Small intestine (tissue), 7 donors: Measurements from ENCODE around the gene BRIP1. TPM values are rescaled to one million over a fixed set of nuclear protein-coding genes. Genes with fewer than 3 reads are reported as not detected.

Experiments
- DNase-seq, 2 donors: peaks; one replicate each; pipeline versions ENCODE4 v3.0.0 to v3.0.0-alpha.2; 2013
- FAIRE-seq: peaks from 2 replicates; lab custom pipeline; 2012; peaks lifted over from hg19 to GRCh38; lab: Jason Lieb, UNC
- H3K27ac ChIP-seq, 3 donors: one replicate each; pipeline ENCODE4 v1.5.1; 2013; ENCODE audit warnings: low read length in 2 of 3, mild to moderate bottlenecking in 2 of 3, control low read depth in 1 of 3, inconsistent platforms in 1 of 3, low read depth in 1 of 3, moderate library complexity in 1 of 3
- H3K27me3 ChIP-seq, 3 donors: one replicate each; pipeline ENCODE4 v1.6.1; 2013; ENCODE audit warnings: low read length in 3 of 3, inconsistent platforms in 1 of 3; ENCODE audit not compliant: control insufficient read depth in 3 of 3, insufficient read depth in 3 of 3
- H3K36me3 ChIP-seq, 3 donors: one replicate each; pipeline ENCODE4 v1.6.1; 2013; ENCODE audit warnings: low read length in 3 of 3, inconsistent platforms in 1 of 3, low read depth in 1 of 3, mild to moderate bottlenecking in 1 of 3, moderate library complexity in 1 of 3; ENCODE audit not compliant: control insufficient read depth in 3 of 3, insufficient read depth in 2 of 3
- H3K4me1 ChIP-seq, 3 donors: one replicate each; pipeline ENCODE4 v1.6.1; 2013; ENCODE audit warnings: low read length in 2 of 3, inconsistent platforms in 1 of 3, low read depth in 1 of 3, mild to moderate bottlenecking in 1 of 3, moderate library complexity in 1 of 3; ENCODE audit not compliant: control insufficient read depth in 3 of 3, insufficient read depth in 2 of 3
- H3K4me3 ChIP-seq, 3 donors: one replicate each; pipeline ENCODE4 v1.5.1; 2013; ENCODE audit warnings: low read length in 3 of 3, control low read depth in 1 of 3, inconsistent platforms in 1 of 3, low read depth in 1 of 3, mild to moderate bottlenecking in 1 of 3, moderate library complexity in 1 of 3
- H3K9me3 ChIP-seq, 2 donors: one replicate each; pipeline ENCODE4 v1.6.1; 2013; ENCODE audit warnings: low read depth in 1 of 2, low read length in 1 of 2; ENCODE audit not compliant: control insufficient read depth in 2 of 2, insufficient read depth in 1 of 2
- WGBS, 3 donors: extraction: QIAGEN DNeasy Blood & Tissue Kit; methylation state at CpG; one replicate each; pipeline ENCODE4 v1.1.7; 2013; 5-methylcytosine and 5-hydroxymethylcytosine counted together
- polyA plus RNA-seq, 4 donors: library from polyadenylated mRNA; stranded (reverse) in 3 of 4; unstranded in 1 of 4; fragments of 200-250 nt in 3 of 4; fragments of 120-200 nt in 1 of 4; gene quantifications; one replicate each; pipeline versions ENCODE4 v1.2.1 to v1.2.3, GENCODE V29; 2013
- donor health status: healthy with polysubstance abuse.
- donor health status: control.
- donor health status: control.
- donor health status: Bipolar disorder and iron deficiency.
- donor health status: healthy.

Gene BRIP1
- polyA plus RNA-seq, 4 donors, result 0.27 to 6.4 (median 1.3) TPM

DNA sequence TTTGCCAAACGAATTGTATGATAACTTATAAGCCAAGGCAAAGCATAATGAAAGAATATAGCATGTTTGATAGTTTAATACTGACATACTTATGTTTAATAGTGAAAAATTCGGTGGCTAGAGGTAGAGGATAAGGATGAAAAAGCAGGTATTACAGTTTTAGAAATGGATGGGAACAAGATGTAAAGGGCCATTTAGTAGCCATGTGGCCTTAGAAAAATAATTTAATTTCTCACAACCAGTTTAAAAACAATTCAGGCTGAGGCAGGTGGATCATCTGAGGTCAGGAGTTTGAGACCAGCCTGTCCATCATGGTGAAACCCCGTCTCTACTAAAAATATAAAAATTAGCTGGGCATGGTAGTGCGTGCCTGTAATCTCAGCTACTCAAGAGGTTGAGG is 152.8 kb downstream of the BRIP1 start:
- Histone ChIP-seq H3K4me1 (no peaks in the 10 kb centered on the region), H3K27ac (no peak overlapping the region), H3K9me3 (no peaks in the 10 kb centered on the region), H3K27me3 (no peaks in the 10 kb centered on the region), H3K4me3 (no peak overlapping the region), H3K36me3 (peaks cover 0 to 4% (median 0%) of the 10 kb centered on the region in 3 donors)
- no peak for FAIRE-seq
- 93 to 97% (median 95%) methylated on average over 4 of the region's 4 CpGs for WGBS, 3 donors
- DNase-seq, result no peak

DNA sequence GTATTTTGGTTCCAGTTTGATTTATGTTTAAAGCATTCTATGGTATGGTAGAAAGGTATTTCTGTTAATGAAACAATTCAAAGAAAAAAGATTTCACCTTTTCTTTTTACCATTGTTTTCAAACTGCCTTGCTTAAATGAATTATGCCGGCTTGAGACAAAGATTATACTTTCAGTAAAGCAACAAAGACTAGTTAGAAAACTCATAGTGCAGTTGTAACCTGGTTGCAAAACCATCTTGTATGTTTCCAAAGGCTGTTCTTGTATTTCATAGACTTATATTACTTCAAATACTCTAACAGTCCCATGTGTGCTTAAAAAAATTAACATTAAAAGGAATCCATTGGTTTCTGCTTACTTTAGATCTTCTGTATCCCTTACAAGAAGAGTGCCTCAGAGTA is 153.8 kb downstream of the BRIP1 start:
- DNase-seq, result no peak
- Histone ChIP-seq H3K36me3 (peaks cover 0 to 2% (median 0%) of the 10 kb centered on the region in 3 donors), H3K4me1 (no peaks in the 10 kb centered on the region), H3K4me3 (no peak overlapping the region), H3K27me3 (no peaks in the 10 kb centered on the region), H3K27ac (no peak overlapping the region), H3K9me3 (no peaks in the 10 kb centered on the region)
- no peak for FAIRE-seq
- WGBS, 3 donors, result 93 to 98% (median 97%) methylated on average over 1 of the region's 1 CpG

- no peak for FAIRE-seq
- WGBS, 3 donors, result 96 to 99% (median 99%) methylated on average over 3 of the region's 3 CpGs
- H3K4me1 ChIP-seq, result no peaks in the 10 kb centered on the region
Observed at GRCh38 chr17:61704935-61705449, 158.3 kb downstream of the BRIP1 start.

DNA sequence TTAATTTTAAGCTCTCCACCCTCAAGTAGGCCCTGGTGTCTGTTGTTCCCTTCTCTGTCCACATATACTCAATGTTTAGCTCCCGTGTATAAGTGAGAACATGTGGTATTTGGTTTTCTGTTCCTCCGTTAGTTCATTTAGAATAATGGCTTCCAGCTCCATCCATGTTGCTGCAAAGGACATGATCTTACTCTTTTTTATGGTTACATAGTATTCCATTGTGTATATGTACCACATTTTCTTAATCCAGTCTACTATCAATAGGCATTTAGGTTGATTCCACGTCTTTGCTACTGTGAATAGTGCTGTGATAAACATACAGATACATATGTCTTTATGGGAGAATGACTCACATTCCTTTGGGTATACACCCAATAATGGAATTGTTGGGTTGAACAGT is 160.9 kb downstream of the BRIP1 start:
- H3K36me3 ChIP-seq, result no peaks in the 10 kb centered on the region
- WGBS, 3 donors, result 96 to 98% (median 98%) methylated on average over 3 of the region's 3 CpGs
- H3K27me3 ChIP-seq, result no peaks in the 10 kb centered on the region
- H3K4me3 ChIP-seq, result no peak overlapping the region
- no peak overlapping the region for H3K27ac ChIP-seq
- H3K4me1 ChIP-seq, result no peaks in the 10 kb centered on the region
- FAIRE-seq, result no peak
- DNase-seq, result no peak
- H3K9me3 ChIP-seq, result peaks cover 0 to 18% of the 10 kb centered on the region in 2 donors

More at GRCh38 chr17:61704935-61705449, 158.3 kb downstream of the BRIP1 start:
- Histone ChIP-seq H3K27me3 (no peaks in the 10 kb centered on the region), H3K9me3 (peaks cover 0 to 10% of the 10 kb centered on the region in 2 donors), H3K36me3 (no peaks in the 10 kb centered on the region), H3K27ac (no peak overlapping the region), H3K4me3 (no peak overlapping the region)
- DNase-seq, result no peak

GRCh38 chr17:61701978-61702377 is 161.3 kb downstream of the BRIP1 start:
- WGBS, 3 donors, result 96 to 98% (median 96%) methylated on average over 1 of the region's 1 CpG
- no peak for DNase-seq
- Histone ChIP-seq H3K9me3 (peaks cover 0 to 18% of the 10 kb centered on the region in 2 donors), H3K4me1 (no peaks in the 10 kb centered on the region), H3K36me3 (no peaks in the 10 kb centered on the region), H3K27me3 (no peaks in the 10 kb centered on the region), H3K27ac (no peak overlapping the region), H3K4me3 (no peak overlapping the region)
- FAIRE-seq, result no peak

- H3K36me3 ChIP-seq, result no peaks in the 10 kb centered on the region
- H3K27ac ChIP-seq, result no peak overlapping the region
- no peak overlapping the region for H3K4me3 ChIP-seq
- H3K27me3 ChIP-seq, result no peaks in the 10 kb centered on the region
- no peak for FAIRE-seq
- peaks cover 0 to 20% of the 10 kb centered on the region in 2 donors for H3K9me3 ChIP-seq
- WGBS, 3 donors, result 96 to 100% (median 97%) methylated on average over 1 of the region's 1 CpG
- no peaks in the 10 kb centered on the region for H3K4me1 ChIP-seq
- no peak for DNase-seq
Observed at GRCh38 chr17:61701334-61701733, 162.0 kb downstream of the BRIP1 start.

GRCh38 chr17:61700252-61700651 is 163.1 kb downstream of the BRIP1 start:
- no peak overlapping the region for H3K4me3 ChIP-seq
- FAIRE-seq (no peak), DNase-seq (no peak)
- no peaks in the 10 kb centered on the region for H3K27me3 ChIP-seq
- 96 to 99% (median 98%) methylated on average over 5 of the region's 5 CpGs for WGBS, 3 donors
- no peaks in the 10 kb centered on the region for H3K4me1 ChIP-seq
- H3K27ac ChIP-seq, result no peak overlapping the region
- H3K9me3 ChIP-seq, result peaks cover 0 to 20% of the 10 kb centered on the region in 2 donors
- no peaks in the 10 kb centered on the region for H3K36me3 ChIP-seq

DNA sequence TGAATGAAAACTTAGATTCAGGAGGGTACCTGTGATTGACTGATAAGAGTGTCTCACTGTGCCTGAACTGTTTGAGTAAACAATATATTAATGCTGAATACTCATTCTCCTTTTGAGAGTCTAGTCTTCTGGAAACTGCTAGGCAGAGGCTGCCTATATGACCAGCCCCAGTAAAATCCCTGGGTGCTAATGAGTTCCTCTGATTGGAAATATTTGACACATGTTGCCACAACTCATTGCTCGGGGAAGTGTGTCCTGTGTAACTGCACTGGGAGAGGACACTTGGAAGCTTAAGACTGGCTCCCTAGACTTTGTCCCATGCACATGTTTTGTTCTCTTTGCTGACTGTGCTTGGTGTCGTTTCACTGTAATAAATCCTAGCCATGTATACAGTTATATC is 163.6 kb downstream of the BRIP1 start:
- Histone ChIP-seq H3K27me3 (no peaks in the 10 kb centered on the region), H3K9me3 (peaks cover 0 to 20% of the 10 kb centered on the region in 2 donors), H3K27ac (no peak overlapping the region), H3K36me3 (no peaks in the 10 kb centered on the region), H3K4me3 (no peak overlapping the region), H3K4me1 (no peaks in the 10 kb centered on the region)
- WGBS, 3 donors, result 96 to 97% (median 97%) methylated on average over 2 of the region's 2 CpGs
- DNase-seq, result no peak
- no peak for FAIRE-seq

- DNase-seq (no peak), FAIRE-seq (no peak)
- no peaks in the 10 kb centered on the region for H3K36me3 ChIP-seq
- H3K27me3 ChIP-seq, result no peaks in the 10 kb centered on the region
- no peak overlapping the region for H3K4me3 ChIP-seq
- no peaks in the 10 kb centered on the region for H3K4me1 ChIP-seq
- H3K27ac ChIP-seq, result no peak overlapping the region
- 95 to 97% (median 96%) methylated on average over 1 of the region's 1 CpG for WGBS, 3 donors
- peaks cover 0 to 20% of the 10 kb centered on the region in 2 donors for H3K9me3 ChIP-seq
Observed at GRCh38 chr17:61699032-61699431, 164.3 kb downstream of the BRIP1 start.
